ENCODE results near the gene MAN2B2.
A peak's percentile ranks its signal among the peaks of the same experiment; 100 is the strongest.

The MAN2B2 gene

GRCh38 chr4:6542951-6543350 is 32.0 kb upstream of the MAN2B2 start:
- H3K4me3 ChIP-seq (replicated peaks; ENCODE audit: low read depth, low read length): no peak overlapping the region
- no peak for DNase-seq (ENCODE audit: low read depth)
- no peak for TF ChIP-seq CTCF (IDR thresholded peaks at IDR 0.05; ENCODE audit: low read length, missing control alignments)

GRCh38 chr4:6546091-6546490 is 28.9 kb upstream of the MAN2B2 start:
- TF ChIP-seq CTCF (IDR thresholded peaks at IDR 0.05; ENCODE audit: low read length, missing control alignments): no peak
- DNase-seq (ENCODE audit: low read depth): no peak
- H3K4me3 ChIP-seq (replicated peaks; ENCODE audit: low read depth, low read length): no peak overlapping the region

- peak; percentile 83 for DNase-seq (ENCODE audit: low read depth)
- no peak overlapping the region for H3K4me3 ChIP-seq (replicated peaks; ENCODE audit: low read depth, low read length)
- TF ChIP-seq CTCF (IDR thresholded peaks at IDR 0.05; ENCODE audit: low read length, missing control alignments): peak; percentile 83
These were observed 28.1 kb upstream of the MAN2B2 start for GRCh38 chr4:6546681-6547447.

- peak; percentile 52 for DNase-seq (ENCODE audit: low read depth)
- H3K4me3 ChIP-seq (replicated peaks; ENCODE audit: low read depth, low read length): no peak overlapping the region
- TF ChIP-seq CTCF (IDR thresholded peaks at IDR 0.05; ENCODE audit: low read length, missing control alignments): peak; percentile 44
These were observed 26.6 kb upstream of the MAN2B2 start for GRCh38 chr4:6548201-6548881.

- no peak for DNase-seq (ENCODE audit: low read depth)
- H3K4me3 ChIP-seq (replicated peaks; ENCODE audit: low read depth, low read length): no peak overlapping the region
- no peak for TF ChIP-seq CTCF (IDR thresholded peaks at IDR 0.05; ENCODE audit: low read length, missing control alignments)
These were observed 26.1 kb upstream of the MAN2B2 start for GRCh38 chr4:6548882-6549230.

GRCh38 chr4:6549445-6549844 is 25.5 kb upstream of the MAN2B2 start:
- no peak overlapping the region for H3K4me3 ChIP-seq (replicated peaks; ENCODE audit: low read depth, low read length)
- DNase-seq (ENCODE audit: low read depth): no peak
- no peak for TF ChIP-seq CTCF (IDR thresholded peaks at IDR 0.05; ENCODE audit: low read length, missing control alignments)

Measured in fibroblast of pulmonary artery (primary cell).